Esophagus muscularis mucosa (tissue), 4 donors: ENCODE results near the gene RAET1E. TPM values are rescaled to one million over a fixed set of nuclear protein-coding genes. Genes with fewer than 3 reads are reported as not detected.

Experiments used
- DNase-seq: peaks from one replicate; pipeline ENCODE4 v3.0.0-alpha.2; 2017; ENCODE audit errors: extremely low spot score
- H3K27ac ChIP-seq, 4 donors: fragments of 200-600 bp; sonication (generic); replicated peaks in 1 of 4; 1 replicate in 3 of 4; 2 replicates in 1 of 4; pipeline ENCODE4 v1.5.1; 2016 to 2019; ENCODE audit warnings: mild to moderate bottlenecking in 1 of 4
- H3K27me3 ChIP-seq, 4 donors: fragments of 200-600 bp; sonication (generic); one replicate each; pipeline versions ENCODE4 v1.5.1 to v1.6.0; 2016 to 2019
- H3K36me3 ChIP-seq, 4 donors: fragments of 200-600 bp; sonication (generic); one replicate each; pipeline ENCODE4 v1.5.1; 2016 to 2019
- H3K4me1 ChIP-seq, 4 donors: fragments of 200-600 bp; sonication (generic); one replicate each; pipeline ENCODE4 v1.5.1; 2016 to 2019
- H3K4me3 ChIP-seq, 4 donors: fragments of 200-600 bp; sonication (generic); 1 replicate in 2 of 4; 2 replicates in 2 of 4; pipeline ENCODE4 v1.5.1; 2016 to 2019; ENCODE audit warnings: mild to moderate bottlenecking in 4 of 4, moderate library complexity in 1 of 4
- H3K9me3 ChIP-seq, 4 donors: fragments of 200-600 bp; sonication (generic); 1 replicate in 3 of 4; 2 replicates in 1 of 4; pipeline ENCODE4 v1.5.1; 2016 to 2019
- CTCF ChIP-seq, 3 experiments: fragments of 200-600 bp in 2 of 3; fragments of 450-650 bp in 1 of 3; sonication (generic) in 2 of 3; IDR thresholded peaks; one replicate each; pipeline ENCODE4 v1.5.1; 2017 to 2019; ENCODE audit warnings: antibody characterized with exemption in 3 of 3, mild to moderate bottlenecking in 2 of 3, moderate library complexity in 1 of 3
- EP300 ChIP-seq: sonication (generic); formaldehyde crosslinking; IDR thresholded peaks from one replicate; pipeline ENCODE4 v1.6.1; 2017; ENCODE audit warnings: antibody characterized with exemption
- POLR2A ChIP-seq: fragments of 450-650 bp; IDR thresholded peaks from one replicate; pipeline ENCODE4 v1.6.1; 2017; ENCODE audit warnings: antibody characterized with exemption, moderate library complexity, mild to moderate bottlenecking, low read depth
- POLR2AphosphoS5 ChIP-seq, 2 donors: sonication (generic); formaldehyde crosslinking; IDR thresholded peaks; one replicate each; pipeline ENCODE4 v1.6.1; 2017; ENCODE audit warnings: antibody characterized with exemption in 2 of 2
- WGBS: methylation state at CpG from one replicate; pipeline ENCODE4 v1.1.5; 2018; 5-methylcytosine and 5-hydroxymethylcytosine counted together
- intact Hi-C: fragments of 100-400 bp; cut with DNase I; formaldehyde crosslinking; loops from one replicate; pipeline ENCODE4 v1.15.1; 2023
- total RNA-seq, 4 donors: library from RNA; depleted of rRNA; stranded (reverse); fragments of >200 nt; gene quantifications; one replicate each; pipeline versions ENCODE4 v1.1.0 to v1.2.1, GENCODE V29; 2016

The RAET1E gene
- total RNA-seq, 4 donors from 2014 or later = 0.29 TPM; not detected in 3

GRCh38 chr6:149888659-149889058 is 9.3 kb downstream of the RAET1E start:
- intact Hi-C loops = no loop called here
- Histone ChIP-seq H3K4me3 (no peak overlapping the region), H3K27ac (no peak overlapping the region), H3K9me3 (no peaks in the 10 kb centered on the region), H3K27me3 (no peaks in the 10 kb centered on the region), H3K36me3 (no peaks in the 10 kb centered on the region), H3K4me1 (peaks cover 0 to 9% (median 8%) of the 10 kb centered on the region in 4 donors)
- 70% methylated on average over 1 of the region's 1 CpG for WGBS
- DNase-seq = no peak
- TF ChIP-seq POLR2AphosphoS5 (IDR thresholded peaks at IDR 0.05) (no peak), EP300 (no peak), CTCF (IDR thresholded peaks at IDR 0.05) (no peak), POLR2A (no peak)

GRCh38 chr6:149888093-149888492 is 9.8 kb downstream of the RAET1E start:
- Histone ChIP-seq H3K4me1 (peaks cover 0 to 9% (median 8%) of the 10 kb centered on the region in 4 donors), H3K27ac (no peak overlapping the region), H3K36me3 (no peaks in the 10 kb centered on the region), H3K4me3 (no peak overlapping the region), H3K27me3 (no peaks in the 10 kb centered on the region), H3K9me3 (no peaks in the 10 kb centered on the region)
- DNase-seq = no peak
- intact Hi-C loops = no loop called here
- no peak for TF ChIP-seq EP300
- TF ChIP-seq CTCF (IDR thresholded peaks at IDR 0.05) = no peak
- no peak for TF ChIP-seq POLR2A
- WGBS = 72% methylated on average over 9 of the region's 9 CpGs

DNA sequence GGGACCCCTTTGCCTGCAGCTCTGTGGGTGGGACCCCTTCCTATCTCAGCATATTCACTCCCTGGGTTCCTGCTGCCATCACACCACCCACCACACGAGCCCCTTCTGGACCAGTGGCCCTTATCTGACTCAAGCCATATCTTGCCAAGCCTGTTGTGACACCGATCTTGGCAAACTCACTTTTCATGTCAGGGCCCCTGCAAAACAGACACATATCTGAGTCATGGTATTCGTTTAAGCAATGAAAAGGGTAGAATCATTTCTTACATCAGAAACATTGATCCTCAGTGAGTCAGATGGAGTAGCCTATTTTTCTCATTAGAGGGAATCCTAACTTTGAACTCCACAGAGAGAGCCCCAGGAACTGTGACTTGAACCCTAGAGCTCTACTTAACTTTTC is 10.6 kb downstream of the RAET1E start:
- Histone ChIP-seq H3K4me3 (no peak overlapping the region), H3K27ac (no peak overlapping the region), H3K27me3 (no peaks in the 10 kb centered on the region), H3K4me1 (peaks cover 0 to 9% (median 8%) of the 10 kb centered on the region in 4 donors), H3K9me3 (no peaks in the 10 kb centered on the region), H3K36me3 (no peaks in the 10 kb centered on the region)
- intact Hi-C loops = no loop called here
- DNase-seq = no peak
- TF ChIP-seq POLR2A = no peak
- no peak for TF ChIP-seq CTCF (IDR thresholded peaks at IDR 0.05)
- no peak for TF ChIP-seq EP300
- TF ChIP-seq POLR2AphosphoS5 (IDR thresholded peaks at IDR 0.05) = no peak
- 84% methylated on average over 3 of the region's 3 CpGs for WGBS

GRCh38 chr6:149885888-149886287 is 12.0 kb downstream of the RAET1E start:
- 95% methylated on average over 3 of the region's 3 CpGs for WGBS
- no peaks in the 10 kb centered on the region for H3K36me3 ChIP-seq
- no peaks in the 10 kb centered on the region for H3K9me3 ChIP-seq
- TF ChIP-seq POLR2AphosphoS5 (IDR thresholded peaks at IDR 0.05) = no peak
- TF ChIP-seq CTCF (IDR thresholded peaks at IDR 0.05) = no peak
- TF ChIP-seq POLR2A = no peak
- TF ChIP-seq EP300 = no peak
- no peak overlapping the region for H3K4me3 ChIP-seq
- no peaks in the 10 kb centered on the region for H3K27me3 ChIP-seq
- no peak overlapping the region for H3K27ac ChIP-seq
- DNase-seq = no peak
- intact Hi-C loops = no loop called here
- peaks cover 0 to 9% (median 8%) of the 10 kb centered on the region in 4 donors for H3K4me1 ChIP-seq

DNA sequence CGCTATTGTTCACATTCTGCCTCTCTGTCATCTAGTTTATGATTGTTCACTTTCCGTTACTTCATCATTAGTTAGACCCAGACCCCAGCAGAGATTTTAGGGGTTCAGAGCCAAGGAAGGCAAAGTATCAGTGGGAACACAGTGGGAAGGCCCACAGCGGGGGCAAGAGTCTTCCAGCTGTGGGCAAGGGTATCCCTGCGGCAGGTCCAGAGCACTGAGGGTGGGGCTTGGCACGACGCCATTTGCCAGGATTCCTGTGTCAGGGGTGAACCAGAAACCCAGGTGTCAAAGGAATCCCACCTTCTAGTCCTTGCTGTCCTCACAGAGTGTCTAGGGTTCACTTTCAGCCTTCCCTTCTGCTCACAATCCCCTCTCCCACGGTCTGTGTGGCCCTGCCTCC is 13.3 kb downstream of the RAET1E start:
- DNase-seq = no peak
- Histone ChIP-seq H3K9me3 (no peaks in the 10 kb centered on the region), H3K4me1 (peaks cover 0 to 9% (median 8%) of the 10 kb centered on the region in 4 donors), H3K36me3 (no peaks in the 10 kb centered on the region), H3K27ac (no peak overlapping the region), H3K27me3 (no peaks in the 10 kb centered on the region), H3K4me3 (no peak overlapping the region)
- intact Hi-C loops = no loop called here
- WGBS = 82% methylated on average over 7 of the region's 7 CpGs
- no peak for TF ChIP-seq CTCF (IDR thresholded peaks at IDR 0.05)
- TF ChIP-seq EP300 = no peak
- no peak for TF ChIP-seq POLR2AphosphoS5 (IDR thresholded peaks at IDR 0.05)
- TF ChIP-seq POLR2A = no peak
